Nephron (organoid): ENCODE data around the gene ATXN7.

ENCODE experiments used
- H3K27ac Mint-ChIP-seq, 3 experiments: 2 replicates each; pipeline ENCODE4 v1.8.0; 2020; ENCODE audit warnings: mixed read lengths in 3 of 3, mild to moderate bottlenecking in 2 of 3, moderate library complexity in 1 of 3
- H3K27me3 Mint-ChIP-seq: 2 replicates; pipeline ENCODE4 v1.8.0; 2021; ENCODE audit warnings: low read depth, mild to moderate bottlenecking, moderate library complexity, mixed read lengths
- H3K36me3 Mint-ChIP-seq: 2 replicates; pipeline ENCODE4 v1.8.0; 2020; ENCODE audit warnings: low read depth, mixed read lengths
- H3K4me1 Mint-ChIP-seq: 2 replicates; pipeline ENCODE4 v1.8.0; 2020; ENCODE audit warnings: mixed read lengths
- H3K4me3 Mint-ChIP-seq, 3 experiments: 2 replicates each; pipeline ENCODE4 v1.8.0; 2020; ENCODE audit warnings: mild to moderate bottlenecking in 3 of 3, mixed read lengths in 3 of 3, moderate library complexity in 2 of 3
- H3K9me3 Mint-ChIP-seq: 2 replicates; pipeline ENCODE4 v1.8.0; 2020; ENCODE audit warnings: mixed read lengths
- CTCF ChIP-seq, 3 experiments: fragments of 200-600 bp; sonication (generic); IDR thresholded peaks; one replicate each; pipeline ENCODE4 v1.5.0; 2021; ENCODE audit warnings: antibody characterized with exemption in 3 of 3; ENCODE audit not compliant: unreplicated experiment in 3 of 3

ATXN7 gene

GRCh38 chr3:64030741-64031140 lies 167.1 kb downstream of the ATXN7 start:
- H3K9me3 Mint-ChIP-seq = peaks cover 12% of the 10 kb centered on the region
- H3K4me1 Mint-ChIP-seq = peaks cover 39% of the 10 kb centered on the region
- peak overlapping the region; percentile 67 to 79 (median 77) for H3K4me3 Mint-ChIP-seq
- H3K27ac Mint-ChIP-seq = peak overlapping the region; percentile 55 to 87 (median 86)
- H3K36me3 Mint-ChIP-seq = no peaks in the 10 kb centered on the region
- H3K27me3 Mint-ChIP-seq = peaks cover 5% of the 10 kb centered on the region
- peak; percentile 87 to 91 (median 90) for TF ChIP-seq CTCF (IDR thresholded peaks at IDR 0.05; ENCODE audit: unreplicated experiment in 3 of 3)

GRCh38 chr3:64031540-64032508 lies 168.2 kb downstream of the ATXN7 start:
- H3K36me3 Mint-ChIP-seq = no peaks in the 10 kb centered on the region
- peaks cover 12% of the 10 kb centered on the region for H3K9me3 Mint-ChIP-seq
- H3K4me1 Mint-ChIP-seq = peaks cover 39% of the 10 kb centered on the region
- H3K4me3 Mint-ChIP-seq = peak overlapping the region; percentile 9 to 53 (median 9)
- no peak for TF ChIP-seq CTCF (IDR thresholded peaks at IDR 0.05; ENCODE audit: unreplicated experiment in 3 of 3)
- peaks cover 5% of the 10 kb centered on the region for H3K27me3 Mint-ChIP-seq
- H3K27ac Mint-ChIP-seq = peak overlapping the region; percentile 43 to 82 (median 68)

- H3K9me3 Mint-ChIP-seq = peaks cover 12% of the 10 kb centered on the region
- H3K4me1 Mint-ChIP-seq = peaks cover 36% of the 10 kb centered on the region
- no peaks in the 10 kb centered on the region for H3K36me3 Mint-ChIP-seq
- no peaks in the 10 kb centered on the region for H3K27me3 Mint-ChIP-seq
- H3K27ac Mint-ChIP-seq = peak overlapping the region in 2 of 3 experiments; percentile 12 to 68
- H3K4me3 Mint-ChIP-seq = no peak overlapping the region
- no peak for TF ChIP-seq CTCF (IDR thresholded peaks at IDR 0.05; ENCODE audit: unreplicated experiment in 3 of 3)
These were observed 169.4 kb downstream of the ATXN7 start for GRCh38 chr3:64033069-64033468.

- no peaks in the 10 kb centered on the region for H3K27me3 Mint-ChIP-seq
- H3K4me3 Mint-ChIP-seq = no peak overlapping the region
- no peaks in the 10 kb centered on the region for H3K36me3 Mint-ChIP-seq
- no peak for TF ChIP-seq CTCF (IDR thresholded peaks at IDR 0.05; ENCODE audit: unreplicated experiment in 3 of 3)
- H3K9me3 Mint-ChIP-seq = peaks cover 12% of the 10 kb centered on the region
- H3K27ac Mint-ChIP-seq = no peak overlapping the region
- H3K4me1 Mint-ChIP-seq = peaks cover 24% of the 10 kb centered on the region
These were observed 173.4 kb downstream of the ATXN7 start for GRCh38 chr3:64037084-64037483.

GRCh38 chr3:64038253-64038767 lies 174.6 kb downstream of the ATXN7 start:
- Mint-ChIP-seq H3K9me3 (peaks cover 12% of the 10 kb centered on the region), H3K36me3 (no peaks in the 10 kb centered on the region), H3K27me3 (no peaks in the 10 kb centered on the region), H3K4me1 (peaks cover 13% of the 10 kb centered on the region), H3K4me3 (no peak overlapping the region), H3K27ac (no peak overlapping the region)
- no peak for TF ChIP-seq CTCF (IDR thresholded peaks at IDR 0.05; ENCODE audit: unreplicated experiment in 3 of 3)
